Measurements from ENCODE around the gene CSPG4. TPM values are rescaled to one million over a fixed set of nuclear protein-coding genes. Genes with fewer than 3 reads are reported as not detected.
A peak's percentile ranks its signal among the peaks of the same experiment; 100 is the strongest.
"Not testable (repeated sequence)": the region's sequence is repeated elsewhere in the genome, so short reads cannot be mapped to it uniquely, and the experiment has no call there.

The CSPG4 gene
- total RNA-seq, 2 donors from 2014 or later, result 0.02 TPM; not detected in 1

- ATAC-seq (replicated peaks), result no peak
These were observed 9.5 kb upstream of the CSPG4 start for GRCh38 chr15:75721923-75722870.

DNA sequence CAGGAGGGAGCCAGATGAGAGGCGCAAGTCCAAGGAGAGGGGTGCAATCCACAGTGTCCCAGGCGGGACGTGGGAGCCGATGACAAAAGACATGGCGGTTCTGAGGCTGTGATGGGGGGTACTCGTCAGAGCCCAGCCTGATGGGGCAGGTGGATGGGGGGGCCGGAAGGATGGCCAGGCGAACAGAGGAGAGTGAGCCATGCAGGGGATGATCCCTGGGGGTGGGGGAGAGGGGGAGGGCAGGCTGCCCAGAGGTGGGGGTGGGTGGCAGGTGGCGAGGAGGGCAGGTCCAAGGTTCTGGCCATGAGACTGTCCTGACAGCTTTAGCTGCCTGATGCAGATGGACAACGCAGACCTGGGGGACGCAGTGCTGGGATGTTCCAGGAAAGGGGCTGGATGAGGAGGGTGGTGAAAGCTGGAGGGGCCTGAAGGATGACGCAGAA is 8.9 kb upstream of the CSPG4 start:
- peaks cover 9% of the 10 kb centered on the region for H3K4me1 Mint-ChIP-seq
- H3K4me3 Mint-ChIP-seq, result no peak overlapping the region
- no peaks in the 10 kb centered on the region for H3K36me3 Mint-ChIP-seq (ENCODE audit: low read depth)
- no peaks in the 10 kb centered on the region for H3K9me3 Mint-ChIP-seq
- peaks cover 8% of the 10 kb centered on the region for H3K27me3 Mint-ChIP-seq
- no peak for ATAC-seq (replicated peaks)
- peak overlapping the region; percentile 17 for H3K27ac Mint-ChIP-seq

More at GRCh38 chr15:75721923-75722870, 9.5 kb upstream of the CSPG4 start:
- Mint-ChIP-seq H3K4me1 (peaks cover 9% of the 10 kb centered on the region), H3K4me3 (no peak overlapping the region), H3K27ac (peak overlapping the region; percentile 17), H3K9me3 (no peaks in the 10 kb centered on the region), H3K27me3 (peaks cover 8% of the 10 kb centered on the region), H3K36me3 (ENCODE audit: low read depth) (no peaks in the 10 kb centered on the region)

DNA sequence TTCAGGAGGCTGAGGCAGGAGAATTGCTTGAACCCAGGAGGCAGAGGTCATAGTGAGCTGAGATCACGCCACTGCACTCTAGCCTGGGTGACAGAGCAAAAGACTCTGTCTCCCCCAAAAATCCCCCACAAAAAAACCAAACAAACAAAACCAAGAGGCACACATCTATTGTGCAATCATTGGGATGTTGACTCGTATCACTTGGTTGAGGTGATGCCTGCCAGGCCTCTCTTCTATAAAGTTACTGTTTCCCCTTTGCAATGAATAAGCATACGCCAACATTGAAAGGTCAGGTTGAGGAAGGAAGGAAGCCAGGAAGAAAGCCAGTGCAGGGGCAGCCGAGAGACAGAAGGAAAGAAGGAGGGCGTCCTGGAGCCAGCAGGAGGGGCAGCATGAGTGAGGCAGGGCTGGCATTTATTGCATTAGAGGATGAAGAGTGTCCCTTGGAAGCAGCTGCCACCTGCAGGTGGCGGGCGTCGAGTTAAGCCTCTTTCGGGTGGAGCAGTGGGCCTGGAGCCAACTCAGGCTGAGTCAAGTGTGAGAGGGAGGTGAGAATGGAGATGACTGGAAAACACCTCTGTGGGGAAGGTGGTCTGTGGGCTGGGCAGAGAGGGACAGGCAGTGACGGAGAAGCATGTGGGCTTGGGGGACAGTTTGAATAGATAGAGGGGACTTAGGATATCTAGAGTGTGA is 8.3 kb upstream of the CSPG4 start:
- H3K36me3 Mint-ChIP-seq (ENCODE audit: low read depth), result no peaks in the 10 kb centered on the region
- ATAC-seq (replicated peaks), result peak; percentile 75
- peaks cover 9% of the 10 kb centered on the region for H3K4me1 Mint-ChIP-seq
- no peak overlapping the region for H3K4me3 Mint-ChIP-seq
- peaks cover 8% of the 10 kb centered on the region for H3K27me3 Mint-ChIP-seq
- peak overlapping the region; percentile 17 for H3K27ac Mint-ChIP-seq
- H3K9me3 Mint-ChIP-seq, result no peaks in the 10 kb centered on the region

DNA sequence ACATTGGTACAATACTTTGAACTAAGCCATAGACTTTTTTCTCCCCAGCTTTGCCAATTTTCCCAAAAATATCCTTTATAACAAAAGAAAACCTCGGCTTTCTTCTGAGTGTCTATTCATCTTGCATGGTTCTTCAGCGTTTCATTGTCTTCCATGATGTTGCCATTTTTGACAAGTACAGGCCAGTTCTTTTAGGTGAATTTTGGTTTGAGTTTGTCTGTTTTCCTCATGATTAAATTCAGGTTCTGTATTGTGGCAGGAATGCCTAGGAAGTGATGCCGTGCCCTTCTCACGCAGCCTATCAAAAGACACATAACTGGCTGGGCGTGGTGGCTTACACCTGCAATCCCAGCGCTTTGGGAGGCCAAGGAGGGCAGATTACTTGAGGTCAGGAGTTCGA is 7.6 kb upstream of the CSPG4 start:
- Mint-ChIP-seq H3K9me3 (no peaks in the 10 kb centered on the region), H3K4me3 (no peak overlapping the region), H3K4me1 (peaks cover 9% of the 10 kb centered on the region), H3K36me3 (ENCODE audit: low read depth) (no peaks in the 10 kb centered on the region), H3K27me3 (peaks cover 8% of the 10 kb centered on the region), H3K27ac (no peak overlapping the region)
- no peak for ATAC-seq (replicated peaks)

DNA sequence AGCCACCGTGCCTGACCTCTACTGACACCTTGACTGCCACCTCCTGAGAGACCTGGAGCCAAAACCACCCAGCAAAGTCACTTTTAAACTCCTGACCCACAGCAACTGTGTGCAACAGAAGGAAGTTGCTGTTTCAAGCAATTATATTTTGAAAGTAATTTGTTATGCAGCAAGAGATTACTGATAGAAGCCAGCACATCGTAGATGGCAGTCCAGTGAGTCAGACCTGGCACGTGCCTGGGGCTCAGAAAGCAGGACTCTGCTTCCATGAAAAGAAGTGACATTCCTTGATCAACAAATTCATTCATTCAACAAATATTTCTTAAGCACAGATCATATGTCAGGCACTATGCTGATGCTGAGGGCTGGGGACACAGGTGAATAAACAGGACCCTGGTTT is 5.7 kb upstream of the CSPG4 start:
- H3K27me3 Mint-ChIP-seq, result peaks cover 18% of the 10 kb centered on the region
- H3K36me3 Mint-ChIP-seq (ENCODE audit: low read depth), result no peaks in the 10 kb centered on the region
- H3K4me3 Mint-ChIP-seq, result no peak overlapping the region
- H3K4me1 Mint-ChIP-seq, result peaks cover 9% of the 10 kb centered on the region
- H3K9me3 Mint-ChIP-seq, result no peaks in the 10 kb centered on the region
- H3K27ac Mint-ChIP-seq, result no peak overlapping the region
- no peak for ATAC-seq (replicated peaks)

GRCh38 chr15:75717001-75717400 is 4.4 kb upstream of the CSPG4 start:
- H3K4me1 Mint-ChIP-seq; H3K9me3 Mint-ChIP-seq; ATAC-seq (replicated peaks); H3K27ac Mint-ChIP-seq; H3K36me3 Mint-ChIP-seq (ENCODE audit: low read depth); H3K4me3 Mint-ChIP-seq: not testable (repeated sequence)
- H3K27me3 Mint-ChIP-seq, result peaks cover 18% of the 10 kb centered on the region

DNA sequence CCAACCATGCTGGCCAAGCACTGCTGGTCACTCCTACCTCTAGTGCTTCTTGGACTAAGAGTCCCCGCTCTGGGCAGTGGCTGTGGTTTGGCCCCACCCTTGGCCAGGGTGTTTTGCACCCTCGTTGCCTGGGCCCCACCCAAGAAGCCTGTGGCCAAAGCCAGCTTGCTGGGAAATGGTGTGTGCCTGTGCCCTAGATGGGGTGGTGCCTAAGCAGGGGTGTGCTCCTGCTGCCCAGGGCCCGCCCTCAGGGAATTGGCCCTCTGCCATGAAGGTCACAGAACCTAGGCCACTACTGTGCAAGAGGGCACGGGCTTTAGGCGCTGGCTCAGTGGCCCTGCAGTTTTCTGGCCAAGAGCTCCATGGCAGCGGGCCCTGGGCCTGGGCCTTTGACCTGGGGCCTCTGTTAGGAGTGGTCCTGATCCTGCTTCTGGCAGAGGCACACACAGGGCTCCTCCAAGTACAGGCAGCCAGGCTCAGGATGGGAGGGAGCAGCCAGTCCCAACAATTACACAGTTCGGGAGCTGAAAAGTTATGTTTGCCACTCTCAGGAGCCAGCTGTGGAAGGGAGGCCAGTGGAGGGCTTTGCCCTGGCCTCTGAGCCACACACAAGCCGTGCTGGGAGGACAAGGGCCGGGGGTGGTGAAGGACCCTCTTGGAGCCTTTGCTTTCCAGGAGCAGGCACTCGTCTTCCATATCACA is 3.8 kb upstream of the CSPG4 start:
- not testable (repeated sequence) for H3K27ac Mint-ChIP-seq; H3K9me3 Mint-ChIP-seq; H3K4me1 Mint-ChIP-seq; H3K4me3 Mint-ChIP-seq; H3K36me3 Mint-ChIP-seq (ENCODE audit: low read depth); ATAC-seq (replicated peaks)
- peaks cover 18% of the 10 kb centered on the region for H3K27me3 Mint-ChIP-seq

DNA sequence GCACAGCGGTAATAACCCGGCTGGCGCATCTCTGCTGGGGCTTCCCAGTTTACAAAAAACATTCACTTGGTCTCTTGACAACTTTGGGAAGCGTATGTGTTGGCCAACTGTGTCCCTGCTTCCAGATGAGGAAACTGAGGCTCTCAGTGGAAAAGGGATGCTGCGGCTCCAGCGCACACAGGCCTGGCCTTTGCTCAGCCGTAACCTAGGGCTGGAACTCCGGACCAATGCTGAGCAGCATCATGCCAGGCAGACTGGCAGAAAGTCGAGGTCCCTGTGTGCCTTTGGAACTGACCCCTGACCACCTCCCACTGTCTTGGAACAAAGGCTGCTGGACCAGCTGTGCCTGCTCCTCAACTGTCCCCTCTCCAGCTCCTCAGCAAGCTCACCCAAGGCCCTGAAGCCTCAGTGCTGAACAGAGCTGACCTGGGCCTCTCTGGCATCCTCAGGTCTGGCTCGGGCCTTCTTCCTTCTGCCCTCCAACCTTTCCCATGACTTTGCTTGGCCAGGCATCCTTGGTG is 2.7 kb upstream of the CSPG4 start:
- peaks cover 15% of the 10 kb centered on the region for H3K27me3 Mint-ChIP-seq
- H3K4me3 Mint-ChIP-seq; H3K4me1 Mint-ChIP-seq; ATAC-seq (replicated peaks); H3K27ac Mint-ChIP-seq; H3K9me3 Mint-ChIP-seq; H3K36me3 Mint-ChIP-seq (ENCODE audit: low read depth): not testable (repeated sequence)

DNA sequence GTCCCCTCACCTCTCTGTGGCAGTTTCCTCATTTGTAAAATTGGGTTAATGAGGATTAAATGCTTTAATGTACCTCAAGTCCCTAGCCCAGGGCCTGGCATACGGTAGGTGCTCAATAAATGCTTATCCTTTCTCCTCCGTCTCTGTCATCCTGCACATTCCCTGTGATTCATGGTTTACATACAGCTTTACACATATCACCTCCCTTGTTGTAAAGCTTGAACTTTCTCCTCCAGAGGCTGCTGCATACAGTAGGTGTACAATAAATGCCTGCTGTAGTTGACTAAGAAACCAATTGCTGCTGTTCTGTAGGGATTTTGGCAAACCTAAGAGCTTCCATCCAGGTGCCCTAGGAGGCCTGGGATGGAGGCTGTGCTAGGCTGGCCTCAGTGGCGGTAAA is 1.5 kb upstream of the CSPG4 start:
- H3K9me3 Mint-ChIP-seq, result no peaks in the 10 kb centered on the region
- peaks cover 15% of the 10 kb centered on the region for H3K27me3 Mint-ChIP-seq
- no peak overlapping the region for H3K27ac Mint-ChIP-seq
- no peaks in the 10 kb centered on the region for H3K36me3 Mint-ChIP-seq (ENCODE audit: low read depth)
- H3K4me3 Mint-ChIP-seq, result no peak overlapping the region
- ATAC-seq (replicated peaks), result no peak
- H3K4me1 Mint-ChIP-seq, result no peaks in the 10 kb centered on the region

DNA sequence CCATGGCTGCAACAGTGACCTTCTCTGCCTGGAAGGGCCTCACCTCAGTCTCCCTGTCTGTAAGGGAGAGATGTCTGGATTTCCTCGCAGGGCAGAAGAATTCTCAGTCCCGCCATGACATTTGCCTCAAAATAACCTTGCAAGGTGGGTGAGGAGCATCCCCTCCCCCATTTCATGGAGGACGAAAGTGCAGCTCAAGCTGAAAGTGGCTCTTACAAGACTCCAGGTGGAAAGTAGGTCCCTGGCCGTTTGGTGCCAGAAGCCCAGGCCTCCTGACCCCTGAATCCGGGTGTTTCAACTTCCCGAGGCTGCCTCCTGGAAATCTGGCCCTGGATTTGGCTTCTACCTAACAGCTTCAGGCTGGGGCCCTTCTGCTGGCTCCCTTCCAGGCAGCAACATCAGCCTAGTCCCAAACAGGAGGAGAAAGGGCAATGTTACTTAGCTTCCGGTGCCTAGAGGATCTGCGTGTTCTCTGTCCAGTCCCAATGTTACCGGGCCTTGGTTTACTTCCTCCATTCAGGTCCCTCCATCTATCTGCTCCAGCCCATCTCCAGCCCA is 769 bp upstream of the CSPG4 start:
- Mint-ChIP-seq H3K27me3 (peaks cover 10% of the 10 kb centered on the region), H3K9me3 (no peaks in the 10 kb centered on the region), H3K4me3 (no peak overlapping the region), H3K27ac (no peak overlapping the region), H3K4me1 (no peaks in the 10 kb centered on the region), H3K36me3 (ENCODE audit: low read depth) (no peaks in the 10 kb centered on the region)
- no peak for ATAC-seq (replicated peaks)

- H3K27ac Mint-ChIP-seq; H3K36me3 Mint-ChIP-seq (ENCODE audit: low read depth); H3K27me3 Mint-ChIP-seq; H3K4me3 Mint-ChIP-seq; ATAC-seq (replicated peaks); H3K4me1 Mint-ChIP-seq; H3K9me3 Mint-ChIP-seq: not testable (repeated sequence)
These were observed 1.2 kb downstream of the CSPG4 start for GRCh38 chr15:75711495-75711894.

- not testable (repeated sequence) for H3K4me3 Mint-ChIP-seq; ATAC-seq (replicated peaks); H3K36me3 Mint-ChIP-seq (ENCODE audit: low read depth); H3K27me3 Mint-ChIP-seq; H3K9me3 Mint-ChIP-seq; H3K27ac Mint-ChIP-seq; H3K4me1 Mint-ChIP-seq
These were observed 1.8 kb downstream of the CSPG4 start for GRCh38 chr15:75710874-75711273.

- H3K9me3 Mint-ChIP-seq; H3K27ac Mint-ChIP-seq; H3K36me3 Mint-ChIP-seq (ENCODE audit: low read depth); H3K4me1 Mint-ChIP-seq; ATAC-seq (replicated peaks); H3K27me3 Mint-ChIP-seq; H3K4me3 Mint-ChIP-seq: not testable (repeated sequence)
These were observed 3.2 kb downstream of the CSPG4 start for GRCh38 chr15:75709458-75709857.

GRCh38 chr15:75706682-75706954 is 6.0 kb downstream of the CSPG4 start:
- no peaks in the 10 kb centered on the region for H3K9me3 Mint-ChIP-seq
- H3K27ac Mint-ChIP-seq, result peak overlapping the region; percentile 10
- H3K4me3 Mint-ChIP-seq, result no peak overlapping the region
- no peak for ATAC-seq (replicated peaks)
- H3K36me3 Mint-ChIP-seq (ENCODE audit: low read depth), result no peaks in the 10 kb centered on the region
- H3K4me1 Mint-ChIP-seq, result no peaks in the 10 kb centered on the region
- no peaks in the 10 kb centered on the region for H3K27me3 Mint-ChIP-seq
